Gastroesophageal sphincter (tissue), 4 donors: ENCODE results near the gene ZSCAN21. TPM values are rescaled to one million over a fixed set of nuclear protein-coding genes. Genes with fewer than 3 reads are reported as not detected.

Experiments
- ATAC-seq: fragments of 150-250 bp; one replicate; pipeline ENCODE4 v1.9.1; 2016; ENCODE audit warnings: mild to moderate bottlenecking, moderate library complexity
- H3K27ac ChIP-seq, 4 donors: fragments of 200-600 bp; sonication (generic) in 3 of 4; 1 replicate in 3 of 4; 2 replicates in 1 of 4; pipeline ENCODE4 v1.5.1; 2016 to 2019
- H3K27me3 ChIP-seq: fragments of 200-600 bp; sonication (generic); one replicate; pipeline ENCODE4 v1.5.1; 2019
- H3K36me3 ChIP-seq, 2 donors: fragments of 200-600 bp; sonication (generic); one replicate each; pipeline ENCODE4 v1.5.1; 2019; ENCODE audit warnings: control low read depth in 1 of 2
- H3K4me1 ChIP-seq, 3 donors: fragments of 200-600 bp; sonication (generic); 1 replicate in 2 of 3; 2 replicates in 1 of 3; pipeline ENCODE4 v1.5.1; 2016 to 2019; ENCODE audit warnings: control low read depth in 2 of 3
- H3K4me3 ChIP-seq, 2 donors: fragments of 200-600 bp; sonication (generic); one replicate each; pipeline ENCODE4 v1.5.1; 2019; ENCODE audit warnings: mild to moderate bottlenecking in 1 of 2, moderate library complexity in 1 of 2
- H3K9me3 ChIP-seq, 3 donors: fragments of 200-600 bp; sonication (generic); one replicate each; pipeline ENCODE4 v1.5.1; 2017 to 2019; ENCODE audit warnings: control low read depth in 2 of 3
- EP300 ChIP-seq: sonication (generic); formaldehyde crosslinking; IDR thresholded peaks from one replicate; pipeline ENCODE4 v1.6.1; 2017; ENCODE audit warnings: antibody characterized with exemption, mild to moderate bottlenecking
- POLR2A ChIP-seq, 2 donors: fragments of 450-650 bp; IDR thresholded peaks; one replicate each; pipeline ENCODE4 v1.6.1; 2017; ENCODE audit warnings: antibody characterized with exemption in 2 of 2, mild to moderate bottlenecking in 2 of 2, moderate library complexity in 1 of 2
- POLR2AphosphoS5 ChIP-seq: sonication (generic); formaldehyde crosslinking; IDR thresholded peaks from one replicate; pipeline ENCODE4 v1.6.1; 2017; ENCODE audit warnings: antibody characterized with exemption
- WGBS, 2 donors: methylation state at CpG; one replicate each; pipeline ENCODE4 v1.1.5; 2018; ENCODE audit warnings: low coverage in 1 of 2; 5-methylcytosine and 5-hydroxymethylcytosine counted together
- total RNA-seq, 4 donors: library from RNA; depleted of rRNA; stranded (reverse); fragments of >200 nt; gene quantifications; one replicate each; pipeline ENCODE4 v1.1.0, GENCODE V29; 2016
- TF ChIP-seq, protein P1 (sequence below), 4 experiments: fragments of 200-600 bp in 2 of 4; fragments of 450-650 bp in 2 of 4; sonication (generic) in 1 of 4; IDR thresholded peaks; one replicate each; pipeline ENCODE4 v1.5.1; 2017 to 2019; ENCODE audit warnings: antibody characterized with exemption in 4 of 4, mild to moderate bottlenecking in 2 of 4, moderate library complexity in 2 of 4

ZSCAN21 gene
- total RNA-seq, 4 donors from 2014 or later = 14.0 to 21.9 (median 20.9) TPM

DNA sequence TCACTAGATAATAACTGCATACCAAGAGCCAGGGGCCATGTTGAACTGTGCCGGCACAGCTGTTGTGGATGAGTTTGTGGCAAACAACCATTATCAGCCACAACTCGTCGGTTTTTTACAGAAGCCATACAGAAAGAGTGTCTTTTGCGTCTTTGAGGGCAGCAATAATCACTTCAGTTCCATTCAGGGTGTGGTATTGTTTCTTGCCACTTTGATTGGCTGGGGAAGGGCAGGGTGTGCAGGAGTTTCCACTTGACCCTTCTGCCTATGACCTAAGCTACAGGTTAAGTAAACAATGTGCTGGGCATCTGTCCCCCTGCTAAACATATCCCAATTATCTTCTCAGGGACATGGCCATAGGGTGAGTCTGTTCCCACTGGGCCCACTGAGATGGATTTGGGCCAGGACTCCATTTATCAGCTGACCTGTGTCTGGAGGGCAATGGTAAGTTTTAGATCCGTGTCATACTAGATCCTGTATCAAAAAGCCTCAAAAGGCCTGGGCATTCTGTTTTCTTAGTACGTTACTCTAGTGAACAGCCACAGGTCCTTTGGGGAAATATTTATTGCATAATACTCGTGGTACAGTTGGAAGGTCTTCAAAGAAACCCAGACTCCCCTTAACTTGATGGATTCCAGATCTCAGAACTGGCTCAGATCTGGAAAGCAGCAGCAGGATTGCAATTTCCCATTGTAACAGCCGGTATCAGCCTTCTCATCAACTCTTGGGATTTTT is 16.0 kb downstream of the ZSCAN21 start:
- Histone ChIP-seq H3K36me3 (peaks cover 0 to 84% of the 10 kb centered on the region in 2 donors), H3K4me1 (peaks cover 0 to 19% (median 0%) of the 10 kb centered on the region in 3 donors), H3K9me3 (peaks cover 0 to 4% (median 0%) of the 10 kb centered on the region in 3 donors), H3K27ac (peak overlapping the region; percentile 17 to 76 (median 56)), H3K4me3 (no peak overlapping the region), H3K27me3 (no peaks in the 10 kb centered on the region)
- ATAC-seq = peak; percentile 90
- TF ChIP-seq POLR2AphosphoS5 (peak; percentile 92), EP300 (no peak)
- 30 to 52% methylated on average over 8 of the region's 8 CpGs for WGBS, 2 donors

DNA sequence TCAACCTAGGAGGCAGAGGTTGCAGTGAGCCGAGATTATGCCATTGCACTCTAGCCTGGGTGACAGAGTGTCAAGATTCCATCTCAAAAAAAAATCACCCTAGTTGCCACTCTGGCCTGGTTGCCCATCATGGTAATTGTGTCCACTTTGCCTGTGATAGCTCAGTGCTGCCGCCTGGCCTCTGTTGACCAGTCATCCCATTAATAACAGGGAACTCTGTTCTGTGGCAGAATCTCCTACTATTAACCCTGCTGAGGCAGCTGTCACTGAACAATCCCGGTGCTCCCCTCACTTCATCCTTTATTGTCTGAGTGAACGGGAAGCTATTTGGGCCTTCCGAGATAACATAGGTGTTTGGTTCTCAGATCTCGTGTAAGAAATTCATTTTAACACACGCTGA is 17.4 kb downstream of the ZSCAN21 start:
- Histone ChIP-seq H3K27me3 (no peaks in the 10 kb centered on the region), H3K4me1 (peaks cover 0 to 19% (median 0%) of the 10 kb centered on the region in 3 donors), H3K27ac (no peak overlapping the region), H3K9me3 (peaks cover 0 to 17% (median 0%) of the 10 kb centered on the region in 3 donors), H3K36me3 (peaks cover 9 to 84% of the 10 kb centered on the region in 2 donors), H3K4me3 (no peak overlapping the region)
- WGBS, 2 donors = 62% methylated on average over 6 of the region's 7 CpGs; no CpG with 5 or more reads in 1 of the 2 donors
- ATAC-seq = no peak
- TF ChIP-seq, protein P1, sequence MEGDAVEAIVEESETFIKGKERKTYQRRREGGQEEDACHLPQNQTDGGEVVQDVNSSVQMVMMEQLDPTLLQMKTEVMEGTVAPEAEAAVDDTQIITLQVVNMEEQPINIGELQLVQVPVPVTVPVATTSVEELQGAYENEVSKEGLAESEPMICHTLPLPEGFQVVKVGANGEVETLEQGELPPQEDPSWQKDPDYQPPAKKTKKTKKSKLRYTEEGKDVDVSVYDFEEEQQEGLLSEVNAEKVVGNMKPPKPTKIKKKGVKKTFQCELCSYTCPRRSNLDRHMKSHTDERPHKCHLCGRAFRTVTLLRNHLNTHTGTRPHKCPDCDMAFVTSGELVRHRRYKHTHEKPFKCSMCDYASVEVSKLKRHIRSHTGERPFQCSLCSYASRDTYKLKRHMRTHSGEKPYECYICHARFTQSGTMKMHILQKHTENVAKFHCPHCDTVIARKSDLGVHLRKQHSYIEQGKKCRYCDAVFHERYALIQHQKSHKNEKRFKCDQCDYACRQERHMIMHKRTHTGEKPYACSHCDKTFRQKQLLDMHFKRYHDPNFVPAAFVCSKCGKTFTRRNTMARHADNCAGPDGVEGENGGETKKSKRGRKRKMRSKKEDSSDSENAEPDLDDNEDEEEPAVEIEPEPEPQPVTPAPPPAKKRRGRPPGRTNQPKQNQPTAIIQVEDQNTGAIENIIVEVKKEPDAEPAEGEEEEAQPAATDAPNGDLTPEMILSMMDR (IDR thresholded peaks at IDR 0.05) = no peak
- TF ChIP-seq POLR2AphosphoS5 (no peak), POLR2A (IDR thresholded peaks at IDR 0.05) (no peak)

DNA sequence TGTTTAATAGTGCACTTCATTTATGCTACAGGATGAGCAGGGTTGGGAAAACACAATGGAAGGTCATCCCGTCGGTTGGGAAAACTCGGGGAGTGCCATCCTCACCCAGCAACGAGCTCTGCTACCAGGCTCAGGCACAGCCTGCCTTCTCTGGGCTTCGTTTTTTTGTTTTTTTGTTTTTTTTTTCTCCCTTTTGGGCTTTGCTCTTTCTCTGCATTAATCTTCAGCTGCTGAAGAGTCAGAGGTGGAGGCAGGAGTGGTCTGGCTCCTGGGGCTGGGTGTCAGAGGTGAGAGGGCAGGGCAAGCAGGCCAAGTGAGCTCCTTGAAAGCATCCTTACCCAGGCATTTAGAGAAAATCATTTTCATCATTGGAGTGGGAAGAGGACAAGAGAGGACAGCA is 20.4 kb downstream of the ZSCAN21 start:
- H3K4me1 ChIP-seq = peaks cover 0 to 17% (median 0%) of the 10 kb centered on the region in 3 donors
- ATAC-seq = no peak

DNA sequence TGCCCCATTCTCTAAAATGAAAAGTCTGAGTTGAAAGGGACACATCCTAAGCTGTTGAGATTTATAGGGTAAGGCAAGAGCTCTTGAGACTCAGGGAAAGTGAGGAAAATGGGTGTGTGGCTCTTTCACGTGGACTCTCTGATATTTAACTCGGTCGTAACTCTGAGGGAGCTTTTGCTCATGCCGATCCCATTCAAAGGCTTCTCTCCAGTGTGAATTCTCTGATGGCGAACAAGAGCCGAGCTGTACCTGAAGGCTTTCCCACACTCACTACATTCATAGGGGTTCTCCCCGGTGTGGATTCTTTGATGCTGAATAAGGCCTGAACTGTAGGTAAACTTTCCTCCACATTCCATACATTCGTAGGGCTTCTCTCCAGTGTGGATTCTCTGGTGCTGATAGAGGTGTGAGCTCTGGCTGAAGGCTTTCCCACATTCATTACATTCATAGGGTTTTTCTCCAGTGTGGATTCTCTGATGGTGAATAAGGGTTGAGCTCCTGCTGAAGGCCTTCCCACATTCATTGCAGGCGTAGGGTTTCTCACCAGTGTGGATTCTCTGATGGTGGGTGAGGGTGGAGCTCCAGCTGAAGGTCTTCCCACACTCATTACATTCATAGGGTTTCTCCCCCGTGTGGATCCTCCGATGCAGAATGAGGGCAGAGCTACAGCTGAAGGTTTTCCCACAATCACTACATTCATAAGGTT is 21.6 kb downstream of the ZSCAN21 start:
- H3K27me3 ChIP-seq = no peaks in the 10 kb centered on the region
- H3K27ac ChIP-seq = no peak overlapping the region
- 89 to 100% methylated on average over 5 to 6 of the region's 11 CpGs for WGBS, 2 donors
- H3K4me3 ChIP-seq = no peak overlapping the region
- H3K36me3 ChIP-seq = peaks cover 15 to 93% of the 10 kb centered on the region in 2 donors
- TF ChIP-seq POLR2AphosphoS5 = no peak
- no peak for TF ChIP-seq EP300
- TF ChIP-seq POLR2A (IDR thresholded peaks at IDR 0.05) = no peak
- TF ChIP-seq, protein P1 (IDR thresholded peaks at IDR 0.05) = no peak
- H3K9me3 ChIP-seq = peaks cover 0 to 25% (median 0%) of the 10 kb centered on the region in 3 donors
- peaks cover 0 to 5% (median 0%) of the 10 kb centered on the region in 3 donors for H3K4me1 ChIP-seq
- ATAC-seq = no peak

More for the DNA sequence above, 20.4 kb downstream of the ZSCAN21 start:
- 80 to 98% methylated on average over 1 to 5 of the region's 5 CpGs for WGBS, 2 donors
- Histone ChIP-seq H3K27me3 (no peaks in the 10 kb centered on the region), H3K9me3 (peaks cover 0 to 25% (median 0%) of the 10 kb centered on the region in 3 donors), H3K36me3 (peaks cover 15 to 85% of the 10 kb centered on the region in 2 donors), H3K4me3 (no peak overlapping the region), H3K27ac (no peak overlapping the region)
- TF ChIP-seq POLR2AphosphoS5 (no peak), POLR2A (IDR thresholded peaks at IDR 0.05) (no peak), EP300 (no peak)
- TF ChIP-seq, protein P1 (IDR thresholded peaks at IDR 0.05) = no peak

DNA sequence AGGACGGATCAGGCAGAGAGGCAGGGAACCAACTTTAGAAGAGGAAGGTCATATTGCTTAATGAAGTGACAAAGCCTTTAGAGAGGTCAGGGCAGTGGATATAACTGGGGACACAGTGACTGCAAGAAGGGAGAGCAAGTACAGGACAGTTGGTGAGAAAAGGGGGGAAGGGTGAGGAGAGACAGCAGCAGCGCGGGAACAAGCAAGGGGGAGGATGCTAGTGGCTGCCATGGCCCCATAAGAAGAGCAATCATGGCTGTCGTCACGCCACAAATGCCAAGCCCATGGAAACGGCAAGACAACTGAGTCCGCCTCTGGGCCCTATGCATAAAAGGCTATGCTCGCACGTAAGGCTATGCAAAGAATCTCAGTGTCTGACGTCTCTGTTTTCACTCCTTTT is 22.9 kb downstream of the ZSCAN21 start:
- no peak for ATAC-seq
- H3K4me1 ChIP-seq = no peaks in the 10 kb centered on the region
- H3K36me3 ChIP-seq = peaks cover 15 to 100% of the 10 kb centered on the region in 2 donors
- TF ChIP-seq POLR2A (IDR thresholded peaks at IDR 0.05) (no peak), EP300 (no peak), POLR2AphosphoS5 (no peak)
- TF ChIP-seq, protein P1 (IDR thresholded peaks at IDR 0.05) = no peak
- no peaks in the 10 kb centered on the region for H3K27me3 ChIP-seq
- H3K9me3 ChIP-seq = peaks cover 0 to 25% (median 0%) of the 10 kb centered on the region in 3 donors
- WGBS, 2 donors = 96 to 100% methylated on average over 10 of the region's 10 CpGs
- H3K27ac ChIP-seq = no peak overlapping the region
- H3K4me3 ChIP-seq = no peak overlapping the region
